GM10847 (cell line): ENCODE results near the gene LRTM1.

Experiments used
- POLR2A ChIP-seq: IDR thresholded peaks from 2 replicates; pipeline ENCODE4 v1.6.1; 2011; ENCODE audit not compliant: insufficient read length; ENCODE audit errors: extremely low read depth

LRTM1 gene

DNA sequence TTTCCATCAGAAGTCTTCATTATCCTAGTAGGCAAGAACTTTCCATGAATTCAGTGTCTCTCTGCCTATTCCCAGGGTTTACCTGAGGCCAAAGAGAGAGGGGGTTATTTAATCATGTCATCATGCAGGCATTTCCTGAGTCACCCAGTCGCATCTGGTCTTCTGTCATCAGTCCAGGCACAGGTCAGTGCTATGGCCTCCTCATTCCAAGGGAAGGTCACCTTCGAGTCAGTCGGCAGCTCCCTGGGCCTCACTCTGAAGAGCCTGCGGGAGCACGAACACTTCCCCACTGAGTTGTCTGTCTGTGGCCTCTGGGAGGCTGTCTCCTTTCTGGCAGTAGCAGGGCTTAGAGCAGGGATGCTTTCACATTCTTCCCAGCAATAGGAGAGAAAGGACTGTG, 26.2 kb upstream of the LRTM1 start:
- no peak for TF ChIP-seq POLR2A

DNA sequence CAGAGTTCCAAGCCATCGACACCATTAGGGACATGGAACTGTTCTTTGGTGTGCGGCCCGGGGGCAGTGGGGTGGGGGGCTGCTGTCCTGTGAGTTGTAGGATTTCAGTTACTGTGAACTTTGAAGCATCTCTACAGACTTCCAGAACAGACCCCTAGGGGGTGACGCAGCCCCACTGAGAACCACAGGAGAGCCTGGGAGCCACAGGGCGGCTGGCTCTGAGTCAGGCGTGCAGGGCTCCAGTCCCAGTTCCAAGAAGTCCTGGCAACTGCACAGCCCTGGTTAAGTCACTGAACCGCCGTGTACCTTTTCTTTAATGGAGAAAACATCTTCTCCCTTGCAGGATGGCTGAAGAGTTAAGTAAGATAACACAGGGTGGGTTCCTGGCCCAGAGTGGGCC, 23.5 kb upstream of the LRTM1 start:
- TF ChIP-seq POLR2A, result no peak

DNA sequence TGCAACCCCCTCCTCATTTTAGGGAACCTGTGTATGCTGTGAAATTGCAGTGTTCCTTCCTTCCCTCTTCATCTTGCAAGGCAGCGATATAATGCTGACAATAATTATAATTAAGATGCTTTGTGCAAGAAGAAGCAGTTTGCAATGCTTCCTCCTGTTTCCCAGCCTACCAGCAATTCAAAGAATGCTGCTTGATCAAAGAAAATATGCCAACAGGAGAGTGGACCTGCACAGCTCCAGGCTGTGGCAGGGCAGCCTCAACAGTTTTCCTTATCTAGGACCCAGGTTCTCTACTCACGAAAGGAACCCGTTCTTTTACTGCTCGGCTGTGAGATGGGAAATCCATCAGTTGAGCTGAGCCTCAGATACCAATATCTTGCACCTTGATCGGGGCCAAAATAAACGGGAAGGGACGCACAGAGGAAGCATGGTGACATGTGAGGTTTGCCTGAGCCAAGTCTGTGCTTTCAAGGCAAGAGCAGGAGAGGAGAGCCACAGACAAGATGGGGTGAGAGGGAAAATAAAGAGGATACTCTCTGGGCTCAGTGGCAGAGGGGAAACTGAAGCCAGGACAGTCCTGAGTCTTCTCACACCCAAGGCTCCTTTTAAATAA, 22.6 kb upstream of the LRTM1 start:
- TF ChIP-seq POLR2A, result no peak

DNA sequence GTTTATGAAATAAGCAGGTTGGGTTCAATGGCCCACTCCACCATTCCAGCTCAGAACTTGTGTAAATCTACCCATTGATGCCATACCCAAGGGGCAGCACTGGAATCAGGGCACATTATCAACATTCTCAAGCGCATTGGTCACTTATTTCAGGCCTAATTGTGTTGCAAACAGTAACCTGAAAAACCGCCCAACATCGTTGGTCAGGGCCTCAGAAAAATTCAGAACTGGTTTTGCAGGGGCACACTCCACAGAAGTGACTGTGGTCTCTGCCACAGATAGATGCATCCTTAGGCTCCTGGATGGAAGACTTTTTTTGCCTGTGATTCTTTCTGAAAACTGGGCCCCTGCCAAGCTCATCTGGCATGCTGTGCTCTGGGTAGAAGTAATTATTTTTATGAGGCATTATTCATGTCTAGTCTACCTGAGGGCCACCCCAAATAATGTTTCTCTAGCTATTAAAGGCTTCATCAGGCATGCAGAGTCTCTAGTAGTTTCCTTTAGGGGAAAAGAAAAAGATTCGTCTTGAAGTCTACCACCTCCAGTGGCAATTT, 21.7 kb upstream of the LRTM1 start:
- TF ChIP-seq POLR2A, result no peak

DNA sequence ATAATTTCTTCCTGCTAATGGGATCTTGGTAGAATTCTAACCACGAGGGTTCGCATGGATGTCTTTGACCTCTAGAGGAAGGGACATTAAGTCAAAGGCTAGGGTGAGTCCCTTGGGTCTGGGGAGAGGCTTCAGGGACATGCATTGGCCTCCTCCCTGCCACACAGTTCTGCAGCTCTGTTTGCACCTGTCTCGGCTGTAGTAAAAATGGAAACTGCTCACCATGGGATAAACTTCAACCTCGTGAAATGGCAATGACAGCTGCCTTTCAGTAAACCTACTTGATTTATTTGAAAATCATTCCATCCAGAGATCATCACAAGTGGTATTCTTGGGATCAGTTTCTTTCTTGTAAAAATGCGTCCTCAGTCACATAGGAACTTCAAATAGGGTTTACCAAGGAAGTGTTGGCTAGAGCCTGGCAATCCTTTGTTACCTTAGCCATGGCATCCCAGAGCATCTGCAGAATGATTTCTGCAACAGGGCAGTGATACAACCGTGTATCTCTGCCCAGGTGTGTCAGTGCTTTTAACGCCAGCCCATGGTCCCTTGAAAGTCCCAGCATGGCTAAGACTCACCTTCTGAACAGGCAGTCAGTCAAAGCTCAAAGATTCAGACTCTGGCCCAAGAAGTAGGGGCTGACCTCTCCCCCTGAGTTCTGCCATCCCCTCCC, 14.0 kb upstream of the LRTM1 start:
- no peak for TF ChIP-seq POLR2A

DNA sequence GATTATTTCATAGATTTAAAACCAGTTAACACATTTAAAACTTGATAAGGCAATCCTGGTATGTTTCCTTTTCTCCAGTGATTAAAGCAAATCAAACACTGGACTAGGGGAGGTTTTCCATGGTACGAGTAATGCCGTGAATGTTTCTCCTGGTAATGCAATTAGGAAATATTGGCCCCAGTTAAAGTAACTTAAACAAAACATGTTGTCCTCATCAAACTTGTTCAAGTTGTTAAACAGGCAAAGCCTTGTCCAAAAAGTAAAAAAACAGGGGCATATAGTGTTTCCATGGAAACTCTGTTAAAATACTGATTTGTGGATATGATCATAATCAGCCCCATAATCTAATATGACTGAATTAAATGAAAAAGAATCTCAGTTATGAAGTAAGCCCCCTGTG, 13.1 kb upstream of the LRTM1 start:
- TF ChIP-seq POLR2A, result no peak

DNA sequence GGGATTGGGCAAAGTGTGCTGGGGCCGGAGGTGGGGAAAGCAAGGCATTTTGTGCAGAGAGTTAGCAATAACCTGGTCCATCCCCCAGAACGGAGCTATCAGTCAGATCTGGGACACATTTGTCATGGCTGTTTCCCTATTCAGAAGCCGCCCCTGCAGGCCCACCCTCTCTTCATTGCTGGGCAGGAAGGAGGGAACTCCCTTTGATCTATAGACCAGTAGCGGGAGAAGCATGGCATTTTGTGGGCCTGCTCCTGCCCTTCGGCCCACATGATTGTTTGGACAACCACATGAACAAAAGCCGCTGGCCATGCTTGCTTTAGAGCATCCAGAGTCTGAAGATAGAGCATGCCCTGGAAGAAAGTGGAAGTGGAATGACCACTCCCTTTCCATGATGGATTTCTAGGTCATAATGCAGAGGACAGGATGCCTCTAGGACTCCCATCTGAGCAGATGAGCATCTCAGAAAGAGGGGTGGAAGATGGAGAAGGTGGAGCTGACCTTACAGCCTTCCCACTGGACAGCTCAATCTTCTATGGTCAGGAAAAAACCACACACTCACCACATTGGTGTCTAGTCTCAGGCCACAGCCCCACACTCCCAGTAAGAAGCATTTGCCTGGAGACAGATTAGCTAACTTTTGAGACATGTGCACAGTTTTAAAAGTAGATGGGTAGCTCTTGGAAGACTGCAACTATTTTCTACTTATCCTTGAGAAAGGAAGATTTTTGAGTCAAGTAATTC, 11.9 kb upstream of the LRTM1 start:
- no peak for TF ChIP-seq POLR2A

DNA sequence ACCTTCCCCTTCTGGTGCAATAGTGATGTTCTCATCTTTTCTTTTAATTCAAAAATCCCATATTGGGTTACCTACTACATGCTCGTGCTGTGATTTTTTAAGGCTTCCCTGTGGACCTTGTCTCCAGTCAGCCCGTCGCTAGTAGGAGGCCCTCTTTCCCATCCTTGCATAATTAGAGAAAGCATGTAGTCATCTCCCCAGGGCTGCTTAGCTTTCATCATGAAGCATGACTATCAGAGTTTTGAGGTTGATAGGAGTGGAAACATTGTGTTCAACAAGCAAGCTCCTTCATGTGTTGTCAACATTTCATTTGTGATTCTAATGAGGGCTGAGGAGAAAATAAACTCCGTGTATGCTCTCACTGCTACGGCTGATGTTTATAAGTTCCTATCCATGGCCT, 8.7 kb upstream of the LRTM1 start:
- TF ChIP-seq POLR2A, result no peak

DNA sequence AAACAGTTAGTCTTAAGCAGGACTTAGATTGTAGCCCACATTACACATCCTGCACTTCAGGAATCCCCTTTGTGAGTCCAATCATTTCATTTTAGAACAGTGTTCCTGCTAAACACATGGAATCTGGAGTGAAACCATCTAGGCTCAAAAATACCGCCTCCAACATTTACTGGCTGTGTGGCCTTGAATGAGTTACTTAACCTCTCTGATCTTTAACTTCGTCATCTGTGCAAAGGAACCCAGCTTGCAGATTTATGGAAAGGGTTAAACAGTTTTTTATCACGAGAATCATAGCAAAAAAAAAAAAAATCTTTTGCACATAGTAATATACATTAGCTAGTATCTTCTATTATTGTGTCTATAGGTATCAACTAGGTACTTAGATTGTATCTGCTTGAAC, 8.0 kb upstream of the LRTM1 start:
- no peak for TF ChIP-seq POLR2A

DNA sequence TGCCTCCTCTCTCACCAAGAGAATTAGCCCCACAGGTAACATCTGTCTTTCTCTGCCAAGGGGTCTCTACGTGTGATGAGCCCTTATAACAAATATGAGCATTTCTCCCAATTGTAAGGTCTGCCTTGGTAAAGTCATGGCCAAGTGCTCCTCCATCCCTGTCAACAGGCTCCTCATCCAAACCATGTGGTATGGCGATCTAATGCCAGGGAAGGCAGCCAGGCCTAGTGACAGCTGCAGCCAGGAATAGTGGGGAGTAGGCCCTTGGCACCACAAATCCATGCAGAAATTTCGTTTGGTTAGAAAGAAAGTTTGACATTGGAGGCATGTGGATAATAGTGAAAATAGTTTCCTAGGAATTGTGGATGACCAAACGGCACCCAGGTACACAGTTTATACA, 4.7 kb upstream of the LRTM1 start:
- no peak for TF ChIP-seq POLR2A

DNA sequence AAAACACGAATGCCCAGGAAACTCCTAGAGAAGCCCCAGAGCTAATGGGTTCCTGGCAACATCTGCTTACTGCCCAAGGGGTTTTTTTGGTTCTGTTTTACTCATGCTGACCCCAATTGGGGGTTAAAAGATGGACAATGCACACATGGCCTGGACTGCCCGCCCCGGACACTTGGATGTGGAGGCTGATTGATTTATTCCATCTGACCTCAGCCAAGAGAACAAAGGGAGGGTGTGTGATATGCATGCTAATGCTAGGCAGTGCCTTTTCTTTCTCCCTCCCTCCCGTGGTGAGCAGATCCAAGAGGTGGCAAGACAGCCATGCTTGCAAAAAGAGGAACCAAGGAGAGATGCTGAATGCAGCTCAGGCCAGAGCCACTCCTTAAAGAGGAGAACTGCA, 3.3 kb upstream of the LRTM1 start:
- TF ChIP-seq POLR2A, result no peak

DNA sequence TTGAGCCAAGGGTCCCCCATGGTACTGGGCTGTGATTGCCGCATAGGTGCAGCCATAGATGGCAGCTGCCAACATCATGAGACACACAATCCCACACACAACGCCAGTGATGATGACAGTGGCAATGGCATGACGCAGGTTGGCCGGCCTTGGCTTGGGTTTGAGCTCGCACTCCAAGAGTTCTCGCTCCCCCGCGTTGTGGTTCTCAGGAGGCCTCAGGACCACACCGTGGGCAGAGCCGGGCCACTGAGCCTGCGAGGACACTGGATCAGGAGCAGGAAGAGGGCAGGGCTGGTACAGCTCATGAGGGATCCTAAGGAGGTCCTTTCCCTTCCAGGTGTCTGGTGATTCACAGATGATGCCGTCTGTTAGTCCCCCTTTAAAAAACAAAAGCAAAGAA, 9.3 kb downstream of the LRTM1 start:
- no peak for TF ChIP-seq POLR2A

DNA sequence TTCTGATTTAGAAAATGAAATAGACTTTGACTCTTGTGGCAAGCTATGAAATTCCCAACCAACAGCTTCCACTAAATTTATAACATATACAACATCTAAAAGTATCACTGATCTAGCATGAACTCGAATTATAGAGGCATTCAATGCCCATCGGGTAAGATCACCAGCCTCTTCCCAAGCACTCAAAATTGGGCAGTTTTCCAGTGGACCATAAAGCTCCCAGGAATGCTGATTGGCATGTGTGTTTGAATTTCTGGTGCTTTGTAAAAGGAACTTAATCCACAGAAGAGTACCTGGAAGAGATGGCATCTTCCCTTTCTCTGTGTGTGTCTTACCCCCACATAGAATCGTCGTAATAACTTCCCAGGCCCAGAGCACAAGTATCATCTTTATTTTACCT, 10.0 kb downstream of the LRTM1 start:
- TF ChIP-seq POLR2A, result no peak

DNA sequence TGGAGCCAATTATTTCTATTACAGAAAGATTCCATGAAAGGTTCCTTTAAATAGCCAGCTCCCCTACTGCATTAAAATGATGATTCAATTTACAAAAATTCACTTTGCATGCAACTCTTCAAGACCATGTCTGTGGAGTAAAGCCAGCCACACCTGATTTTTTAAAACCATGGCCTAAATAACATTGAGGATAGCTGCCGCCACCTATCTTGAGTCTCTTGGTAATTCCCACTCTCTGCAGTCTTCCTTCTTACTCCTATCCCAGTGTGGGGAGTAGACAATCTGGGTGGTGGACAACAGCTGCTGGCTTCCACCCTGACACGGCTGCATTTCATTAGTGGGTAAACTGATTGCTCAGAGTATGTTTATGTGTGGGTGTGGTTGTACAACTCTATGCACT, 10.7 kb downstream of the LRTM1 start:
- TF ChIP-seq POLR2A, result no peak

DNA sequence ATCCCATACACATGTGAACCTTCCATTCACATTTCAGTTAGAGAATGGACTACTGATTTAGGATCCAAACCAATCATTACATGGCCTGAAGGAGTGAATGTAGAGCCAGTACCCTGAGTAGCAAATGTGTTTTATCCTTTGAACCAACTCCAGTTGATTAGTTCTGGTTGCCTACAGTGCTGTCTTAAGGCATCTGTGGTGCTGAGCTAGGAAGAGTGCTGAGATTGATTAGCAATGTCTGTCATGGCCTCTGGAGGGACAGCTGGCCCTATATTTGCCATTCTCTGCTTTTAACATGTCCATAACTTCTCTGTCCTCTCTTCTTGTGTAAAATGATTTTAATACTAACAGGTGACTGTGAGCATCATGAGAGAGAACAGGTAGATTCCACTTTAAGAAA, 11.1 kb downstream of the LRTM1 start:
- no peak for TF ChIP-seq POLR2A

DNA sequence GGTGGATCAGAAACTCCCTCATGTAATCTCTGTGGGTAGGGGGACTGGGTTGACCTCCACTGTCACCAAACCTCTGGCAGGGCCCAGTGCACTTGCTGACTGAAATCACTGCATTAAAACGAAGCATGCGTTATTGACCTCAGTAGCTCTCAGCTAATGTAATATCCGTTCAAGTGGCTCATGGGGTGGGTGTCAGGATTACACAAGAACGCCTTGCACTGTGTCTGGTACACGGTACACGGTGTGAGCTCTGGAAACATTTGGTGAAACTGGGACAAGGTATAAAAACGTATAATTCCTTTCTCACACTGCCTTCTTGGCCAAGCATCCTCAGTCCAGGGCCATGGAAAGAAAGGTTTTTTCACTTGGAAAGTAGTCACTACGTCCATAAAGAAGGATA, 11.9 kb downstream of the LRTM1 start:
- no peak for TF ChIP-seq POLR2A
